CD4-positive, alpha-beta T cell treated with Interleukin-15 for 1 hour (primary cell): ENCODE results near the gene CHSY1.
"Not testable (repeated sequence)": the region's sequence is repeated elsewhere in the genome, so short reads cannot be mapped to it uniquely, and the experiment has no call there.

Experiments used
- DNase-seq: peaks from one replicate; pipeline ENCODE4 v3.0.0-alpha.2; 2020

CHSY1 gene

GRCh38 chr15:101131489-101132389 lies 120.1 kb downstream of the CHSY1 start:
- DNase-seq = no peak

GRCh38 chr15:101129851-101130380 lies 121.9 kb downstream of the CHSY1 start:
- DNase-seq = no peak

- no peak for DNase-seq
These were observed 123.4 kb downstream of the CHSY1 start for GRCh38 chr15:101128221-101129015.

GRCh38 chr15:101127506-101128076 lies 124.3 kb downstream of the CHSY1 start:
- DNase-seq = peak; percentile 34

- no peak for DNase-seq
These were observed 125.0 kb downstream of the CHSY1 start for GRCh38 chr15:101126618-101127505.

GRCh38 chr15:101125881-101126428 lies 125.9 kb downstream of the CHSY1 start:
- DNase-seq = not testable (repeated sequence)
